GM23248 (cell line): Measurements from ENCODE around the gene KLHL6.

Experiments
- EZH2 ChIP-seq: fragments of 200-600 bp; sonication (generic); IDR thresholded peaks from 2 replicates; pipeline ENCODE4 v1.6.1; 2018; ENCODE audit warnings: antibody characterized with exemption, mild to moderate bottlenecking; ENCODE audit not compliant: insufficient read depth, poor library complexity, severe bottlenecking
- EZH2phosphoT487 ChIP-seq: fragments of 200-600 bp; sonication (generic); IDR thresholded peaks from 2 replicates; pipeline ENCODE4 v1.6.1; 2018; ENCODE audit warnings: antibody characterized with exemption, moderate library complexity, mild to moderate bottlenecking, low read depth; ENCODE audit not compliant: insufficient read depth

GRCh38 chr3:183484431-183485075, 71.0 kb downstream of the KLHL6 start:
- no peak for TF ChIP-seq EZH2
- no peak for TF ChIP-seq EZH2phosphoT487
